ENCODE data around the gene TPST2.

GRCh38 chr22:26485806-26486390 is 104.0 kb downstream of the TPST2 start:
- TF ChIP-seq CTCF (IDR thresholded peaks at IDR 0.05), result no peak
- TF ChIP-seq POLR2A (IDR thresholded peaks at IDR 0.05), result no peak

Data from testis (tissue), 2 donors.